PC-3 (cell line): Measurements from ENCODE around the gene TMUB2.

Source experiments
- CTCF ChIP-seq: fragments of 300-600 bp; sonication (generic); conservative IDR thresholded peaks from 2 replicates; pipeline ENCODE4 v1.5.1; 2017; ENCODE audit warnings: antibody characterized with exemption, low read depth, mild to moderate bottlenecking, low read length
- EZH2 ChIP-seq: fragments of 300-600 bp; sonication (generic); IDR thresholded peaks from one replicate; pipeline ENCODE4 v1.6.1; 2017; ENCODE audit warnings: antibody characterized with exemption, mild to moderate bottlenecking, low read length; ENCODE audit not compliant: unreplicated experiment
- EZH2phosphoT487 ChIP-seq: fragments of 300-600 bp; sonication (generic); IDR thresholded peaks from 2 replicates; pipeline ENCODE4 v1.6.1; 2018; ENCODE audit warnings: mild to moderate bottlenecking, antibody characterized with exemption, low read length, borderline replicate concordance

GRCh38 chr17:44137891-44138709, 48.7 kb upstream of the TMUB2 start:
- TF ChIP-seq CTCF (no peak), EZH2phosphoT487 (no peak), EZH2 (no peak)
